HEK293 (cell line): Measurements from ENCODE around the gene CCDC78.

ENCODE experiments used
- CTCF ChIA-PET: fragments of 350-600 bp; formaldehyde crosslinking; extraction: SDS; loops from one replicate; lab custom pipeline; 2021; ENCODE audit warnings: antibody characterized with exemption; lab: Yijun Ruan, JAX
- POLR2A ChIA-PET: fragments of 300-600 bp; formaldehyde crosslinking; extraction: SDS; loops from one replicate; lab custom pipeline; 2020; ENCODE audit warnings: antibody characterized with exemption, inconsistent platforms; lab: Yijun Ruan, JAX
- H3K27ac ChIP-seq: fragments of 200-500 bp; sonication (Bioruptor generic); 2 replicates; pipeline ENCODE4 v1.5.1; 2014; ENCODE audit warnings: low read depth, low read length, control low read depth, inconsistent platforms; ENCODE audit errors: extremely low read depth
- H3K36me3 ChIP-seq, 2 experiments: fragments of 200-500 bp in 1 of 2; sonication (Bioruptor generic) in 1 of 2; 1 replicate in 1 of 2; 2 replicates in 1 of 2; pipeline ENCODE4 v1.5.1; 2014 to 2017; ENCODE audit warnings: inconsistent platforms in 2 of 2, low read length in 2 of 2; ENCODE audit not compliant: control insufficient read depth in 2 of 2, insufficient read depth in 1 of 2
- H3K4me1 ChIP-seq: fragments of 200-500 bp; sonication (Bioruptor generic); 2 replicates; pipeline ENCODE4 v1.5.1; 2014; ENCODE audit warnings: mild to moderate bottlenecking, low read length, inconsistent platforms; ENCODE audit not compliant: control insufficient read depth, insufficient read depth
- H3K4me3 ChIP-seq: 2 replicates; pipeline ENCODE4 v1.5.1; 2011; ENCODE audit warnings: low read depth, mild to moderate bottlenecking, control low read depth, low read length, moderate library complexity
- H3K9me3 ChIP-seq: fragments of 200-500 bp; sonication (Bioruptor generic); 2 replicates; pipeline ENCODE4 v1.5.1; 2014; ENCODE audit warnings: low read depth, low read length, inconsistent platforms; ENCODE audit not compliant: control insufficient read depth, insufficient read depth
- BCL11B ChIP-seq: fragments of 450-650 bp; formaldehyde crosslinking; IDR thresholded peaks from 2 replicates; pipeline ENCODE4 v1.5.1; 2016; ENCODE audit warnings: low read depth, missing biosample characterization, missing genetic modification characterization
- GLI2 ChIP-seq: fragments of 450-650 bp; formaldehyde crosslinking; IDR thresholded peaks from 2 replicates; pipeline ENCODE4; 2017; ENCODE audit warnings: missing biosample characterization, missing genetic modification characterization, low read depth, borderline replicate concordance
- IKZF3 ChIP-seq: fragments of 450-650 bp; IDR thresholded peaks from 2 replicates; pipeline ENCODE4 v1.5.0; 2018; ENCODE audit warnings: missing biosample characterization, mild to moderate bottlenecking, missing genetic modification characterization, moderate library complexity
- KLF7 ChIP-seq: fragments of 450-650 bp; formaldehyde crosslinking; IDR thresholded peaks from 2 replicates; pipeline ENCODE4 v1.5.1; 2016; ENCODE audit warnings: missing biosample characterization, missing genetic modification characterization, borderline replicate concordance
- SCRT2 ChIP-seq: fragments of 450-650 bp; formaldehyde crosslinking; IDR thresholded peaks from 2 replicates; pipeline ENCODE4 v1.5.1; 2016; ENCODE audit warnings: missing biosample characterization, missing genetic modification characterization
- ZFP37 ChIP-seq: fragments of 450-650 bp; formaldehyde crosslinking; IDR thresholded peaks from 2 replicates; pipeline ENCODE4 v1.5.1; 2016; ENCODE audit warnings: missing biosample characterization, missing genetic modification characterization
- ZNF2 ChIP-seq: fragments of 450-650 bp; formaldehyde crosslinking; IDR thresholded peaks from 2 replicates; pipeline ENCODE4 v1.5.1; 2016; ENCODE audit warnings: missing biosample characterization, missing genetic modification characterization
- ZNF302 ChIP-seq: fragments of 450-650 bp; formaldehyde crosslinking; IDR thresholded peaks from 2 replicates; pipeline ENCODE4 v1.5.1; 2016; ENCODE audit warnings: missing biosample characterization, missing genetic modification characterization, low read depth
- ZNF354C ChIP-seq: fragments of 450-650 bp; formaldehyde crosslinking; IDR thresholded peaks from 2 replicates; pipeline ENCODE4 v1.5.1; 2016; ENCODE audit warnings: missing biosample characterization, missing genetic modification characterization, low read depth, borderline replicate concordance
- ZNF501 ChIP-seq: fragments of 450-650 bp; formaldehyde crosslinking; IDR thresholded peaks from 2 replicates; pipeline ENCODE4 v1.5.1; 2016; ENCODE audit warnings: missing biosample characterization, missing genetic modification characterization
- ZNF600 ChIP-seq: fragments of 450-650 bp; formaldehyde crosslinking; IDR thresholded peaks from 2 replicates; pipeline ENCODE4 v1.5.1; 2016; ENCODE audit warnings: missing biosample characterization, missing genetic modification characterization
- ZNF701 ChIP-seq: fragments of 450-650 bp; formaldehyde crosslinking; IDR thresholded peaks from 2 replicates; pipeline ENCODE4 v1.5.1; 2016; ENCODE audit warnings: missing biosample characterization, missing genetic modification characterization
- ZNF830 ChIP-seq: fragments of 450-650 bp; IDR thresholded peaks from 2 replicates; pipeline ENCODE4 v1.5.0; 2018; ENCODE audit warnings: missing biosample characterization, missing genetic modification characterization, low read depth, mild to moderate bottlenecking, moderate library complexity
- TF ChIP-seq, protein P1 (sequence below): fragments of 450-650 bp; formaldehyde crosslinking; IDR thresholded peaks from 2 replicates; pipeline ENCODE4 v1.5.1; 2016; ENCODE audit warnings: missing biosample characterization, missing genetic modification characterization
- TF ChIP-seq, protein P2 (sequence below): fragments of 450-650 bp; formaldehyde crosslinking; IDR thresholded peaks from 2 replicates; pipeline ENCODE4 v1.5.1; 2017; ENCODE audit warnings: missing biosample characterization, missing genetic modification characterization
- TF ChIP-seq, protein P3 (sequence below): fragments of 450-650 bp; formaldehyde crosslinking; IDR thresholded peaks from 2 replicates; pipeline ENCODE4 v1.5.1; 2016; ENCODE audit warnings: missing biosample characterization, missing genetic modification characterization
- TF ChIP-seq, protein P4 (sequence below): fragments of 450-650 bp; formaldehyde crosslinking; IDR thresholded peaks from 2 replicates; pipeline ENCODE4 v1.5.1; 2016; ENCODE audit warnings: missing biosample characterization, missing genetic modification characterization, low read depth

Gene CCDC78

DNA sequence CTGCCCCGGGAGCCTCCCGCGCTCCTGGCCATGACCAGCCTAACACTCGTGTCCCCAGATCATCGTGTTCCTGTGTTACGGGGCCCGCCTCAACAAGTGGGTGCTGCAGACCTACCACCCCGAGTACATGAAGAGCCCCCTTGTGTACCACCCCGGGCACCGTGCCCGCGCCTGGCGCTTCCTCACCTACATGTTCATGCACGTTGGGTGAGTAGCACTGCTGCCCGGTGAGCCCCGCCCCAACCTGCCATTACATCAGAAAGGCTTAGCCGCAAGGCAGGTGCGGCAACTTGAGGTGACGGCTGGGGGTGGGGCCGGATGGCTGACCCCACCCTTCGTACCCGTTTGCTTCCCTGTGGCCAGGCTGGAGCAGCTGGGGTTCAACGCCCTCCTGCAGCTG lies 49.3 kb downstream of the CCDC78 start (continued):
- no peak for TF ChIP-seq GLI2 (tag by site-specific recombination)
- no peak for TF ChIP-seq ZNF2 (tag by site-specific recombination)
- TF ChIP-seq, protein P1, sequence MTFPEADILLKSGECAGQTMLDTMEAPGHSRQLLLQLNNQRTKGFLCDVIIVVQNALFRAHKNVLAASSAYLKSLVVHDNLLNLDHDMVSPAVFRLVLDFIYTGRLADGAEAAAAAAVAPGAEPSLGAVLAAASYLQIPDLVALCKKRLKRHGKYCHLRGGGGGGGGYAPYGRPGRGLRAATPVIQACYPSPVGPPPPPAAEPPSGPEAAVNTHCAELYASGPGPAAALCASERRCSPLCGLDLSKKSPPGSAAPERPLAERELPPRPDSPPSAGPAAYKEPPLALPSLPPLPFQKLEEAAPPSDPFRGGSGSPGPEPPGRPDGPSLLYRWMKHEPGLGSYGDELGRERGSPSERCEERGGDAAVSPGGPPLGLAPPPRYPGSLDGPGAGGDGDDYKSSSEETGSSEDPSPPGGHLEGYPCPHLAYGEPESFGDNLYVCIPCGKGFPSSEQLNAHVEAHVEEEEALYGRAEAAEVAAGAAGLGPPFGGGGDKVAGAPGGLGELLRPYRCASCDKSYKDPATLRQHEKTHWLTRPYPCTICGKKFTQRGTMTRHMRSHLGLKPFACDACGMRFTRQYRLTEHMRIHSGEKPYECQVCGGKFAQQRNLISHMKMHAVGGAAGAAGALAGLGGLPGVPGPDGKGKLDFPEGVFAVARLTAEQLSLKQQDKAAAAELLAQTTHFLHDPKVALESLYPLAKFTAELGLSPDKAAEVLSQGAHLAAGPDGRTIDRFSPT (tag by site-specific recombination) = peak; percentile 94
- TF ChIP-seq, protein P2, sequence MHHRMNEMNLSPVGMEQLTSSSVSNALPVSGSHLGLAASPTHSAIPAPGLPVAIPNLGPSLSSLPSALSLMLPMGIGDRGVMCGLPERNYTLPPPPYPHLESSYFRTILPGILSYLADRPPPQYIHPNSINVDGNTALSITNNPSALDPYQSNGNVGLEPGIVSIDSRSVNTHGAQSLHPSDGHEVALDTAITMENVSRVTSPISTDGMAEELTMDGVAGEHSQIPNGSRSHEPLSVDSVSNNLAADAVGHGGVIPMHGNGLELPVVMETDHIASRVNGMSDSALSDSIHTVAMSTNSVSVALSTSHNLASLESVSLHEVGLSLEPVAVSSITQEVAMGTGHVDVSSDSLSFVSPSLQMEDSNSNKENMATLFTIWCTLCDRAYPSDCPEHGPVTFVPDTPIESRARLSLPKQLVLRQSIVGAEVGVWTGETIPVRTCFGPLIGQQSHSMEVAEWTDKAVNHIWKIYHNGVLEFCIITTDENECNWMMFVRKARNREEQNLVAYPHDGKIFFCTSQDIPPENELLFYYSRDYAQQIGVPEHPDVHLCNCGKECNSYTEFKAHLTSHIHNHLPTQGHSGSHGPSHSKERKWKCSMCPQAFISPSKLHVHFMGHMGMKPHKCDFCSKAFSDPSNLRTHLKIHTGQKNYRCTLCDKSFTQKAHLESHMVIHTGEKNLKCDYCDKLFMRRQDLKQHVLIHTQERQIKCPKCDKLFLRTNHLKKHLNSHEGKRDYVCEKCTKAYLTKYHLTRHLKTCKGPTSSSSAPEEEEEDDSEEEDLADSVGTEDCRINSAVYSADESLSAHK = no peak
- no peak for TF ChIP-seq ZNF354C (tag by site-specific recombination)
- no peak for TF ChIP-seq ZNF302 (tag by site-specific recombination)
- TF ChIP-seq, protein P3, sequence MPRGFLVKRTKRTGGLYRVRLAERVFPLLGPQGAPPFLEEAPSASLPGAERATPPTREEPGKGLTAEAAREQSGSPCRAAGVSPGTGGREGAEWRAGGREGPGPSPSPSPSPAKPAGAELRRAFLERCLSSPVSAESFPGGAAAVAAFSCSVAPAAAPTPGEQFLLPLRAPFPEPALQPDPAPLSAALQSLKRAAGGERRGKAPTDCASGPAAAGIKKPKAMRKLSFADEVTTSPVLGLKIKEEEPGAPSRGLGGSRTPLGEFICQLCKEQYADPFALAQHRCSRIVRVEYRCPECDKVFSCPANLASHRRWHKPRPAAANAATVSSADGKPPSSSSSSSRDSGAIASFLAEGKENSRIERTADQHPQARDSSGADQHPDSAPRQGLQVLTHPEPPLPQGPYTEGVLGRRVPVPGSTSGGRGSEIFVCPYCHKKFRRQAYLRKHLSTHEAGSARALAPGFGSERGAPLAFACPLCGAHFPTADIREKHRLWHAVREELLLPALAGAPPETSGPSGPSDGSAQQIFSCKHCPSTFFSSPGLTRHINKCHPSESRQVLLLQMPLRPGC (tag by site-specific recombination) = no peak
- TF ChIP-seq SCRT2 (tag by site-specific recombination) = peak; percentile 88
- TF ChIP-seq IKZF3 (tag by site-specific recombination) = no peak

DNA sequence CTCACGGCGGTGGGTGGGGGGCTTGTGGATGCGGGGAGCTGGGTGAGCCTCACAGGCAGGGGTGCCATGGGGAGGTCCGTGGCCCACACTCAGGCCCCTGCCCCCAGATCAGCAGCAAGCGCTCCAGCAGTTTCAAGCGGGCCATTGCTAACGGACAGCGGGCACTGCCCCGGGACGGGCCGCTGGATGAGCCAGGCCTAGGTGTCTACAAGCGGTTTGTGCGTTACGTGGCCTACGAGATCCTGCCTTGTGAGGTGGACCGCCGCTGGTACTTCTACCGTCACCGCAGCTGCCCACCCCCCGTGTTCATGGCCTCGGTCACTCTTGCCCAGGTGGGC lies 49.7 kb downstream of the CCDC78 start:
- Histone ChIP-seq H3K9me3 (no peaks in the 10 kb centered on the region), H3K36me3 (peaks cover 0 to 44% of the 10 kb centered on the region in 2 experiments; a peak in 1 of 3 replicates), H3K4me1 (peaks cover 6% of the 10 kb centered on the region; the same call in 1 of the 2 replicates)
- ChIA-PET POLR2A (interaction anchor here (1.0 to 2.6 kb wide), 6 partner anchors 8 to 40 kb away, joined by 3 to 10 read pairs (median 6); partner anchors contain the start of genes JMJD8, METTL26, RHOT2 and WDR24), CTCF (interaction anchor here (1.1 kb wide), 1 partner anchor 10 kb away, joined by 6 read pairs; no protein-coding TSS in a partner anchor)
- TF ChIP-seq, protein P1 (tag by site-specific recombination) = peak; percentile 3; the same call in 1 of the 2 replicates
- TF ChIP-seq ZNF600 (tag by site-specific recombination) = 0 out of 2 replicates have a peak, but pooled peaks have one; percentile 16
- no peak for TF ChIP-seq ZNF830
- TF ChIP-seq, all 188 proteins: peak for 2
- Histone ChIP-seq H3K4me3 (no peak overlapping the region), H3K27ac (no peak overlapping the region)

DNA sequence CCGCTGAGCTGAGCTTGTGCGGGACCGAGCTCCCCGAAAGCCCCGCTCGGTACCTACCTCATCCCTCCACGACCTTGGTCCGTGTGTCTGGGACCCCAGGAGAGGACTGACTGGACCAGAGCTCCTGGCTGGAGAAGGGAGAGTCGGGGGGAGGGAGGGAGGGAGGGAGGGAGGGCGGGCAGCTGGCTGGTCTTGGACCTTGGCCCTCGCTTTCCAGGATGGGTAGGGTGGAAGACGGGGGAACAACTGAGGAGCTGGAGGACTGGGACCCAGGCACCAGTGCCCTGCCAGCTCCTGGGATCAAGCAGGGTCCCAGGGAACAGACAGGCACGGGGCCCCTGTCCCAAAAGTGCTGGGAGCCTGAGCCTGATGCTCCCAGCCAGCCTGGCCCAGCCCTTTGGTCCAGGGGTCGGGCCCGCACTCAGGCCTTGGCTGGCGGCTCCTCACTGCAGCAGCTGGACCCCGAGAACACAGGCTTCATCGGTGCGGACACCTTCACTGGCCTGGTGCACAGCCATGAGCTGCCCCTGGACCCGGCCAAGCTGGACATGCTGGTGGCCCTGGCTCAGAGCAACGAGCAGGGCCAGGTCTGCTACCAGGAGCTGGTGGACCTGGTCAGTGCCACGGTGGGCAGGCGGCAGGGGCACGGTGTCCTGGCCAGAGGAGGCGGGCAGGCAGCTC lies 50.2 kb downstream of the CCDC78 start:
- Histone ChIP-seq H3K4me1 (peaks cover 5% of the 10 kb centered on the region; the same call in 1 of the 2 replicates), H3K9me3 (no peaks in the 10 kb centered on the region), H3K27ac (no peak overlapping the region), H3K4me3 (no peak overlapping the region), H3K36me3 (peaks cover 0 to 44% of the 10 kb centered on the region in 2 experiments; a peak in 1 of 3 replicates)
- ChIA-PET POLR2A (interaction anchor here (0.7 to 2.6 kb wide), 8 partner anchors 8 to 289 kb away, joined by 3 to 10 read pairs (median 5); partner anchors contain the start of genes JMJD8, METTL26, RHOT2 and WDR24), CTCF (interaction anchor here (0.6 to 1.1 kb wide), 3 partner anchors 9 to 98 kb away, joined by 3 to 6 read pairs (median 4); no protein-coding TSS in a partner anchor)
- TF ChIP-seq, protein P1 (tag by site-specific recombination) = peak; percentile 69
- TF ChIP-seq BCL11B (tag by site-specific recombination) (peak; percentile 75; the same call in 1 of the 2 replicates), ZNF701 (tag by site-specific recombination) (no peak), ZNF501 (tag by site-specific recombination) (no peak), ZFP37 (tag by site-specific recombination) (no peak), KLF7 (tag by site-specific recombination) (no peak)
- TF ChIP-seq, protein P4, sequence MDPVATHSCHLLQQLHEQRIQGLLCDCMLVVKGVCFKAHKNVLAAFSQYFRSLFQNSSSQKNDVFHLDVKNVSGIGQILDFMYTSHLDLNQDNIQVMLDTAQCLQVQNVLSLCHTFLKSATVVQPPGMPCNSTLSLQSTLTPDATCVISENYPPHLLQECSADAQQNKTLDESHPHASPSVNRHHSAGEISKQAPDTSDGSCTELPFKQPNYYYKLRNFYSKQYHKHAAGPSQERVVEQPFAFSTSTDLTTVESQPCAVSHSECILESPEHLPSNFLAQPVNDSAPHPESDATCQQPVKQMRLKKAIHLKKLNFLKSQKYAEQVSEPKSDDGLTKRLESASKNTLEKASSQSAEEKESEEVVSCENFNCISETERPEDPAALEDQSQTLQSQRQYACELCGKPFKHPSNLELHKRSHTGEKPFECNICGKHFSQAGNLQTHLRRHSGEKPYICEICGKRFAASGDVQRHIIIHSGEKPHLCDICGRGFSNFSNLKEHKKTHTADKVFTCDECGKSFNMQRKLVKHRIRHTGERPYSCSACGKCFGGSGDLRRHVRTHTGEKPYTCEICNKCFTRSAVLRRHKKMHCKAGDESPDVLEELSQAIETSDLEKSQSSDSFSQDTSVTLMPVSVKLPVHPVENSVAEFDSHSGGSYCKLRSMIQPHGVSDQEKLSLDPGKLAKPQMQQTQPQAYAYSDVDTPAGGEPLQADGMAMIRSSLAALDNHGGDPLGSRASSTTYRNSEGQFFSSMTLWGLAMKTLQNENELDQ (tag by site-specific recombination) = no peak
